Esophagus muscularis mucosa (tissue), 4 donors: ENCODE results near the gene CEND1.

Source experiments
- CTCF ChIP-seq, 3 experiments: fragments of 200-600 bp in 2 of 3; fragments of 450-650 bp in 1 of 3; sonication (generic) in 2 of 3; IDR thresholded peaks; one replicate each; pipeline ENCODE4 v1.5.1; 2017 to 2019; ENCODE audit warnings: antibody characterized with exemption in 3 of 3, mild to moderate bottlenecking in 2 of 3, moderate library complexity in 1 of 3
- EP300 ChIP-seq: sonication (generic); formaldehyde crosslinking; IDR thresholded peaks from one replicate; pipeline ENCODE4 v1.6.1; 2017; ENCODE audit warnings: antibody characterized with exemption
- POLR2A ChIP-seq: fragments of 450-650 bp; IDR thresholded peaks from one replicate; pipeline ENCODE4 v1.6.1; 2017; ENCODE audit warnings: antibody characterized with exemption, moderate library complexity, mild to moderate bottlenecking, low read depth

GRCh38 chr11:808427-809286, 18.8 kb upstream of the CEND1 start:
- TF ChIP-seq CTCF (IDR thresholded peaks at IDR 0.05) (no peak), EP300 (no peak), POLR2A (no peak)
